Fibroblast of lung (primary cell): ENCODE data around the gene CNKSR2. TPM values are rescaled to one million over a fixed set of nuclear protein-coding genes. Genes with fewer than 3 reads are reported as not detected.

Source experiments
- DNase-seq, 2 donors: peaks; one replicate each; pipeline versions ENCODE4 v3.0.0 to v3.0.0-alpha.2; 2010; ENCODE audit warnings: low read depth in 2 of 2
- H2AFZ ChIP-seq: 2 replicates; pipeline ENCODE4 v1.5.1; 2012; ENCODE audit warnings: low read length, control low read depth, inconsistent platforms
- H3K27ac ChIP-seq: 2 replicates; pipeline ENCODE4 v1.5.1; 2011; ENCODE audit warnings: low read length, control low read depth; ENCODE audit not compliant: insufficient read depth
- H3K27me3 ChIP-seq: 2 replicates; pipeline ENCODE4 v1.5.1; 2011; ENCODE audit warnings: mild to moderate bottlenecking, low read length; ENCODE audit not compliant: control insufficient read depth, insufficient read depth
- H3K36me3 ChIP-seq: 2 replicates; pipeline ENCODE4 v1.5.1; 2011; ENCODE audit warnings: low read length; ENCODE audit not compliant: control insufficient read depth, insufficient read depth
- H3K4me1 ChIP-seq: 2 replicates; pipeline ENCODE4 v1.5.1; 2011; ENCODE audit warnings: low read length; ENCODE audit not compliant: control insufficient read depth, insufficient read depth; ENCODE audit errors: extremely low read depth
- H3K4me2 ChIP-seq: 2 replicates; pipeline ENCODE4 v1.5.1; 2011; ENCODE audit warnings: low read length, control low read depth; ENCODE audit not compliant: insufficient read depth; ENCODE audit errors: extremely low read depth
- H3K4me3 ChIP-seq, 4 experiments: fragments of 200-600 bp in 1 of 4; sonication (generic) in 1 of 4; replicated peaks in 1 of 4; 2 replicates each; pipeline ENCODE4 v1.5.1; 2011 to 2016; ENCODE audit warnings: low read length in 4 of 4, low read depth in 3 of 4, mild to moderate bottlenecking in 3 of 4, control low read depth in 2 of 4, inconsistent platforms in 1 of 4, mixed read lengths in 1 of 4; ENCODE audit not compliant: insufficient read depth in 1 of 4; ENCODE audit errors: control extremely low read depth in 1 of 4
- H3K79me2 ChIP-seq: 2 replicates; pipeline ENCODE4 v1.5.1; 2012; ENCODE audit warnings: mild to moderate bottlenecking, low read length, inconsistent platforms; ENCODE audit not compliant: control insufficient read depth, insufficient read depth
- H3K9ac ChIP-seq: 2 replicates; pipeline ENCODE4 v1.5.1; 2011; ENCODE audit warnings: mild to moderate bottlenecking, low read length, control low read depth; ENCODE audit not compliant: insufficient read depth
- H3K9me3 ChIP-seq: 2 replicates; pipeline ENCODE4 v1.5.1; 2012; ENCODE audit warnings: low read depth, low read length; ENCODE audit not compliant: control insufficient read depth, insufficient read depth
- H4K20me1 ChIP-seq: 2 replicates; pipeline ENCODE4 v1.5.1; 2011; ENCODE audit warnings: low read length; ENCODE audit not compliant: control insufficient read depth, insufficient read depth; ENCODE audit errors: extremely low read depth
- CTCF ChIP-seq, 2 donors: IDR thresholded peaks in 1 of 2; conservative IDR thresholded peaks in 1 of 2; 1 replicate in 1 of 2; 2 replicates in 1 of 2; pipeline ENCODE4 v1.5.1; 2011 to 2012; ENCODE audit warnings: low read length in 2 of 2, control low read depth in 1 of 2, inconsistent platforms in 1 of 2, low read depth in 1 of 2, mild to moderate bottlenecking in 1 of 2
- EZH2 ChIP-seq: IDR thresholded peaks from 2 replicates; pipeline ENCODE4 v1.5.1; 2012; ENCODE audit warnings: low read length, control low read depth, mild to moderate bottlenecking; ENCODE audit errors: missing control alignments
- polyA plus RNA-seq, 2 donors: library from polyadenylated mRNA; depleted of rRNA in 1 of 2; stranded (reverse) in 1 of 2; unstranded in 1 of 2; fragments of >200 nt; gene quantifications; 2 replicates each; pipeline ENCODE4 v1.2.1, GENCODE V29; 2011 to 2012; ENCODE audit warnings: missing spikeins in 1 of 2
- total RNA-seq: library from RNA; depleted of rRNA; stranded (reverse); fragments of >200 nt; gene quantifications from 2 replicates; pipeline ENCODE4 v1.2.1, GENCODE V29; 2014

Gene CNKSR2
- total and polyA plus RNA-seq, 2 donors (not counting 1 experiment from before 2014, with no cell fraction given) = 0.16 to 0.33 TPM

GRCh38 chrX:21645431-21645830 lies 271.2 kb downstream of the CNKSR2 start:
- Histone ChIP-seq H3K27ac (no peak overlapping the region), H3K9ac (no peak overlapping the region), H3K9me3 (no peaks in the 10 kb centered on the region), H3K4me1 (no peaks in the 10 kb centered on the region), H3K27me3 (no peaks in the 10 kb centered on the region), H4K20me1 (no peaks in the 10 kb centered on the region), H3K36me3 (no peaks in the 10 kb centered on the region), H3K4me3 (no peak overlapping the region), H3K4me2 (no peak overlapping the region), H3K79me2 (no peaks in the 10 kb centered on the region), H2AFZ (no peak overlapping the region)
- DNase-seq = peak in 1 of 2 donors; percentile 0
- TF ChIP-seq EZH2 (no peak), CTCF (conservative IDR thresholded peaks at IDR 0.05 in 1 of 2, IDR thresholded peaks at IDR 0.05 in 1 of 2; ENCODE audit: low read depth in 1 of 2, low read length in 2 of 2) (no peak)

GRCh38 chrX:21645886-21646285 lies 271.7 kb downstream of the CNKSR2 start:
- H3K27me3 ChIP-seq = no peaks in the 10 kb centered on the region
- H4K20me1 ChIP-seq = no peaks in the 10 kb centered on the region
- TF ChIP-seq CTCF (conservative IDR thresholded peaks at IDR 0.05 in 1 of 2, IDR thresholded peaks at IDR 0.05 in 1 of 2; ENCODE audit: low read depth in 1 of 2, low read length in 2 of 2) (no peak), EZH2 (no peak)

GRCh38 chrX:21655901-21656586 lies 281.8 kb downstream of the CNKSR2 start:
- Histone ChIP-seq H3K36me3 (no peaks in the 10 kb centered on the region), H3K4me3 (no peak overlapping the region), H4K20me1 (no peaks in the 10 kb centered on the region), H3K4me2 (no peak overlapping the region), H2AFZ (no peak overlapping the region), H3K9me3 (no peaks in the 10 kb centered on the region), H3K27ac (no peak overlapping the region), H3K79me2 (no peaks in the 10 kb centered on the region), H3K4me1 (no peaks in the 10 kb centered on the region), H3K27me3 (no peaks in the 10 kb centered on the region), H3K9ac (no peak overlapping the region)
- DNase-seq = no peak
- no peak for TF ChIP-seq EZH2
- no peak for TF ChIP-seq CTCF (conservative IDR thresholded peaks at IDR 0.05 in 1 of 2, IDR thresholded peaks at IDR 0.05 in 1 of 2; ENCODE audit: low read depth in 1 of 2, low read length in 2 of 2)

More at GRCh38 chrX:21645886-21646285, 271.7 kb downstream of the CNKSR2 start:
- no peak for DNase-seq
- Histone ChIP-seq H3K9ac (no peak overlapping the region), H3K4me2 (no peak overlapping the region), H3K27ac (no peak overlapping the region), H3K4me3 (no peak overlapping the region), H3K36me3 (no peaks in the 10 kb centered on the region), H3K9me3 (no peaks in the 10 kb centered on the region), H3K4me1 (no peaks in the 10 kb centered on the region), H2AFZ (no peak overlapping the region), H3K79me2 (no peaks in the 10 kb centered on the region)
